GM21786 (cell line): ENCODE data around the gene CPA4.
A peak's percentile ranks its signal among the peaks of the same experiment; 100 is the strongest.

ENCODE experiments used
- ATAC-seq: cut with Tn5 transposase; IDR thresholded peaks from one replicate; pipeline ENCODE4 v1.9.1; 2021; ENCODE audit not compliant: unreplicated experiment

CPA4 gene

GRCh38 chr7:130274296-130274695 is 18.7 kb upstream of the CPA4 start:
- no peak for ATAC-seq

GRCh38 chr7:130274983-130275591 is 17.9 kb upstream of the CPA4 start:
- no peak for ATAC-seq

GRCh38 chr7:130275826-130276297 is 17.1 kb upstream of the CPA4 start:
- no peak for ATAC-seq

- ATAC-seq = no peak
Observed at GRCh38 chr7:130276796-130277762, 15.9 kb upstream of the CPA4 start.

GRCh38 chr7:130277763-130278643 is 15.0 kb upstream of the CPA4 start:
- ATAC-seq = no peak

GRCh38 chr7:130278860-130279259 is 14.1 kb upstream of the CPA4 start:
- ATAC-seq = no peak

- no peak for ATAC-seq
Observed at GRCh38 chr7:130279286-130279685, 13.7 kb upstream of the CPA4 start.

- no peak for ATAC-seq
Observed at GRCh38 chr7:130279906-130280305, 13.1 kb upstream of the CPA4 start.

- ATAC-seq = no peak
Observed at GRCh38 chr7:130281260-130281659, 11.7 kb upstream of the CPA4 start.

GRCh38 chr7:130286881-130287280 is 6.1 kb upstream of the CPA4 start:
- ATAC-seq = no peak

GRCh38 chr7:130288168-130288567 is 4.8 kb upstream of the CPA4 start:
- ATAC-seq = no peak

- no peak for ATAC-seq
Observed at GRCh38 chr7:130288829-130289228, 4.1 kb upstream of the CPA4 start.

- ATAC-seq = no peak
Observed at GRCh38 chr7:130289478-130289877, 3.5 kb upstream of the CPA4 start.

- ATAC-seq = no peak
Observed at GRCh38 chr7:130290745-130291144, 2.2 kb upstream of the CPA4 start.

GRCh38 chr7:130293521-130293920 is 560 bp downstream of the CPA4 start:
- peak; percentile 68 for ATAC-seq

- ATAC-seq = no peak
Observed at GRCh38 chr7:130294314-130294713, 1.4 kb downstream of the CPA4 start.

- ATAC-seq = no peak
Observed at GRCh38 chr7:130296221-130296951, 3.4 kb downstream of the CPA4 start.

GRCh38 chr7:130297628-130298543 is 4.9 kb downstream of the CPA4 start:
- no peak for ATAC-seq

GRCh38 chr7:130298544-130299326 is 5.8 kb downstream of the CPA4 start:
- ATAC-seq = no peak
